Endothelial cell of umbilical vein (primary cell): ENCODE measurements around the gene MIB2.
"Not testable (repeated sequence)": the region's sequence is repeated elsewhere in the genome, so short reads cannot be mapped to it uniquely, and the experiment has no call there.

Experiments used
- CTCF ChIP-seq, 2 donors: IDR thresholded peaks; 1 replicate in 1 of 2; 2 replicates in 1 of 2; pipeline ENCODE4 v1.5.1; 2011; ENCODE audit warnings: low read length in 2 of 2, mild to moderate bottlenecking in 2 of 2, moderate library complexity in 2 of 2, control low read depth in 1 of 2, inconsistent platforms in 1 of 2, low read depth in 1 of 2; ENCODE audit not compliant: insufficient read depth in 1 of 2; ENCODE audit errors: extremely low read depth in 1 of 2
- MAX ChIP-seq: IDR thresholded peaks from 2 replicates; pipeline ENCODE4 v1.6.1; 2011; ENCODE audit not compliant: insufficient read depth, insufficient read length
- POLR2A ChIP-seq: IDR thresholded peaks from 2 replicates; pipeline ENCODE4 v1.6.1; 2012; ENCODE audit warnings: low read depth, mild to moderate bottlenecking, control low read depth, low read length

GRCh38 chr1:1662830-1663560 is 47.7 kb downstream of the MIB2 start:
- TF ChIP-seq CTCF (IDR thresholded peaks at IDR 0.05; ENCODE audit: extremely low read depth in 1 of 2, insufficient read depth in 1 of 2, low read depth in 1 of 2, low read length in 2 of 2); MAX; POLR2A: not testable (repeated sequence)
